Cerebellar cortex (tissue), 1 donor: Measurements from ENCODE around the gene SNRNP200.
"Not testable (repeated sequence)": the region's sequence is repeated elsewhere in the genome, so short reads cannot be mapped to it uniquely, and the experiment has no call there.

Experiments
- DNase-seq: peaks from one replicate; pipeline ENCODE4 v3.0.0-alpha.2; 2015; ENCODE audit warnings: low spot score

SNRNP200 gene

DNA sequence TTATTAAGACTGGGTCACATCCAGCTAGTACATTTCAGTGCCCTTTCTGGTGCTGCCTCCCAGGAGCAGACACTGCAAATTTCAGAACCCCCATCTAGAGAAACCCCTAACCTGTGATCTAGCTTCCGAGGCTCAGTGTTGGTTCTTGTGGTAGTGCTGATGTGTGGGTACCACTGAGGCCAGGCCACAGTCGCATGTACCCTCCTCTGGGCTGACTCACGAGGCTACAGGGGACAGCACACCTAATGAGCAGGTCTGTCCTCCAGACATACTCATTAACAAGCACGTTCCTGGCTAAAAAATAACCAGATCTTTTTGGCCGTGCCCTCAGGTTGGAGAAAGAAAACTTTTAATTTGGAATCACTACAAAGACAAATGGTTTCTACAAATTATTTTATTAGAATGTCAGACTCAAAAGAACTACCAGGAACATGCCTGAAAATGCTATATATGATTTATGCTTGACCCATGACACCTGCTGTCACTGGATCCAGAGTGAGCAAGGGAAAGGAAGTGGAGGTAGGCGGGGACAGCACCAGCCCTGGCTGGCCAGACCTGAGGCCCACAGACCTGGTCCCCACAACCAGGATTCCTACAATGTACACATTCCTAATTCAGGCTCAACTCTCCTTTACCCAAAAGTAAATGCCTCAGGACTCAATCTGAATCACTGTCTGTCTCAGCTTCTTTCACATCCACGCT is 30.8 kb downstream of the SNRNP200 start:
- DNase-seq = no peak

DNA sequence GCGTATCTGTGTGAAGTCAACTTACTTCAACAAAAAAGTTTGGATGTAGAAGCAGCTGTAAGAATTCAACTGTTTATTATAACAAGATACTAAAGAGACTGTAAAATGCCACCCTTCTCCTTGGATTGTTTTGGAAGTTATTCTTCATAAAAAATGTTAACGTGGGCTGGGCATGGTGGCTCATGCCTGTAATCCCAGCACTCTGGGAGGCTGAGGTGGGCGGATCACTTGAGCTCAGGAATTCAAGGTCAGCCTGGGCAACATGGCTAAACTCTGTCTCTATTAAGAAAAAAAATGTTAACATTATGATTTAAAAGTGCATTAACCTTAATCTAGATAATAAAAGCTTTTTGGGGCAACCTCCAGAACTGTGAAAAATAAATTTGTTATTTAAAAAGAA is 31.6 kb downstream of the SNRNP200 start:
- DNase-seq = no peak

DNA sequence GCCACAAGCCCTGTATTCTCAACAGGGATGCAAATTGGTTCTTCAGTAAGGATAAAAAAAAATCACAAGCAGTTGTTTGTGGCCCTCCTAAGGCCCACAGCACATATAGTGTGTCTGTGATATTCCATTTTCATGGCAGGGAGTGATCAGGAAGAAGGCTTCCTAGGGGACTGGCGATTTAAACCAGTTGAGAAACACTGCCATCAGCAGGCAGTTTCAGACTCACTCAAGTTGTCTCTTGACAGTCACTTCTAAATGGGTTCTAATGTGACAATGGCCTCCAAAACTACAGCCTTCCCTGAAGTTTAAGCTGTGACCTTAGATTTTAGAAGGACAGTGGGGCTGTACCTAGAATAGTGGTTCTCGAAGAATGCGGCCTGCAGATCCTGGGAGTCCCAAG is 33.4 kb downstream of the SNRNP200 start:
- DNase-seq = peak; percentile 27

DNA sequence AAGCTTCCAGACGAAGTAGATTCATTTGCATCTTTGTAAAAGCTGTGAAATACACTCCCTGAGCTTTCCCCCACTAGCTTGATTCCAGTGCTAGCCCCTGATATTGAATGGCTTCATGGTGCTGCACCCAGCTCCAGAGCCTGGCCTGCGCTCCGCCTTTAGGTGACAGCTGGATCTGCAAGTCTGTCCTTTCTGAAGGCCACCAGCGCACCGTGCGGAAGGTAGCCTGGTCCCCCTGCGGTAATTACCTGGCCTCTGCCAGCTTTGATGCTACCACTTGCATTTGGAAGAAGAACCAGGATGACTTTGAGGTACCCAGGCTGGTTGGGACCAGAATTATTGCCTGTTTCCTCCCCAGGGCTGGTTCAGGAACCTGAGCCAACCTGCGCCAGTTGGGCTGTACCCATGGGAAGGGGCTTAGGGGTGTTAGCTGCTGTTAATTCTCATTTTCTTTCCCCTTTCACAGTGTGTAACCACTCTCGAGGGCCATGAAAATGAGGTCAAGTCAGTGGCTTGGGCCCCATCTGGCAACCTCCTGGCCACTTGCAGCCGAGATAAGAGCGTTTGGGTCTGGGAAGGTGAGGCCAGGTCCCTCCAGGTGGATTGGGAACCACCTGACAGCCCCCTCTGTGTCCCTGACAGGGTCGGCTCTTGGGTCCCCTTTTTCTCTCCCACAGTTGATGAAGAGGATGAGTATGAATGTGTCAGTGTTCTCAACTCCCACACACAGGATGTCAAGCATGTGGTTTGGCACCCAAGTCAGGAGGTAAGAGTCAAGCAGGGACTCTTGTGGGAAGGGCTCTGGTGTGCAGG is 38.0 kb downstream of the SNRNP200 start:
- DNase-seq = peak; percentile 31

DNA sequence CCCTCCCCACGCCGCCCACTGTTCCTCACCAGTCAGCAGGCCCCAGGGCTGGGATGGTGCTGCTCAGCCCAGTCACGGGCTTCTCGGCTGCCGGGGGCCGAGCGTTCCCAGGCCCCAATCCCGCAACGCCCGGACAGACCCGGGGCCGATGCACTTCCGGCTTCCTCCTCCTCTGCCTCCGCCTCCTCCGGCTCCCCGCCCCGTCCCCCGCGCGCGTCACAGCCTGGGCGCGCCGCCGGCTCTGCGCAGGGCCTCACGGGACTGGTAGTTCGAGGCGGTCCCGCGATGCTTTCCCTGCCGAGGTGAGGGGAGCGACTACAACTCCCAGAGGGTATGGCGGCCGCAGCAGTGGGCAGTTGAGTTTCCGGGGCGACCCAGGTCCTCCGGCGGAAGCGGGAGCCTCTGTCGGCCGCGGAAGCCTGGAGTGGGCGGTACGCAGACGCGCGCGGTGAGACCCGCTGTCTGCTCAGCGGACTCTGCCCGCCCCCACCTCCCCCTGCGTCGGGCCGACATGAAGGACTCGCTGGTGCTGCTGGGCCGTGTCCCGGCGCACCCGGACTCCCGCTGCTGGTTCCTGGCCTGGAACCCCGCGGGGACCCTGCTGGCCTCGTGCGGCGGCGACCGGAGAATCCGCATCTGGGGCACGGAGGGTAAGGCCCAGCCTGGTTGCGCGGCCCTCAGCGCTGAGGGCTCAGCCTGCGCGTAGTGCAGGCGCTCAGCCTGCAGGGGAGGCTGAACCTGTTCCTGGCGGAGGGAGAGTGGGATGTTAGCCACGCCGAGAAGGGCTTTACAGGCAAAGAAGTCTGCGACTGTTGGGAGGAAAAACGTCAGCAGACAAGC is 39.3 kb downstream of the SNRNP200 start, which contains the start of the genes CIAO1 and TMEM127:
Gene CIAO1, plus strand, starts transcription at position 386 of the 840 bp plus-strand sequence. Its CDS starts 126 bp downstream, at position 512.
Gene TMEM127, minus strand, starts transcription at position 158 of the 840 bp plus-strand sequence. CDS start 616 bp downstream, outside the sequence.
- peak; percentile 98 for DNase-seq

DNA sequence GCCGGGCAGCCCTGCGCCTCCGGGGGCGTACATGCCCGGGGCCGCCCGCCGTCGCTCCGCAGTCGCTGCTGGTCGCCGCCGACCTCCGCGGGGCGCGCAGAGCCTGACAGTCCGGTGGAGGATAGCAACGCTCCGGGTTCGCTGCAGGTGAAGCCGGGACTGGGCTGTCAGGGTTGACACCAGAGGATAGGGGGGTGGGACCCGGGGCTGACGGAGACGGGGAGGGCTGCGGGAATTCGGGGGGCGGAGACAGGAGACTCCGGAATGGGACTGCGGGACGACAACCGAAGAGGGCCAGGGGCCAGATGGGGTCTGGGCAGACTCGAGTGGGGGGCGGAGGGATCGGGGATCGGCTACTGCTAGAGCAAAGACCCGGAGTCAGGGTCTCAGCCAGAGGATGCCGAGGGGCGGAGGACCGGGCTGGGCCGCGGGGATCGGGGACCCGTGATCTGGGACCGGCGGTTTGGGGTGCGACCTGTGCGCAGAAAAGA is 40.0 kb downstream of the SNRNP200 start:
- peak; percentile 49 for DNase-seq

DNA sequence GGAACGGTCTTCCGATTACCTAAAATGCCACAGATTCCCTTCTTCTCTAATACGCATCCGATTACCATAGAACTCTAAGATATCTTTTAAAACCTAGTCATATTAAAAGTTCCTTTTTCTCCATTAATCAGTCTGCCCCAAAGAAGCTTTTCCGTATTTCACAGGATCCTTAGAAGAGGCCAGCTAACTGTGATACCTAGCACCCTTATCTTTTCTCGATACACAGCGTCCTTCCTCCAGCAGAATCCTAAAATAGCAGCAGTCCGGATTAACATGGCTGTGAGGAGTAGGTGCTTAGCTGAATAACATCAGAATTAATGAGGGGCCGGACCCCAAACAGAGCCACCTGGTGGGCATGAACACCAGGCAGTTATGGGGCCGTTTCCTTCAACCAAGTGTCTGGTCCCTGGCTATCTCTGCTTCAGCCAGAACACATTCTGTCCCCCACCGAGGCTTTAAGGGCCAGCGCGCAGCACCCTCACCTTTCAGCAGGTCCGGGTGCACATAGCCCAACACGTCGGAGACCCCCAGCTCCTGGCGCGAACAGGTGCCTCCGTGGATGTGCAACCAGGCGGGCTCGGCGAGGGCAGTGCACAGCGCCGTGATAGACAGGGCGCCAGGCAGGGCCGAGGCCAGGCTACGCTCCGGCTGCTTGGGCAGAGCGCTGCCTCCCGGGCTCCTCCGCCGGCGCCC is 40.5 kb downstream of the SNRNP200 start:
- peak; percentile 50 for DNase-seq

DNA sequence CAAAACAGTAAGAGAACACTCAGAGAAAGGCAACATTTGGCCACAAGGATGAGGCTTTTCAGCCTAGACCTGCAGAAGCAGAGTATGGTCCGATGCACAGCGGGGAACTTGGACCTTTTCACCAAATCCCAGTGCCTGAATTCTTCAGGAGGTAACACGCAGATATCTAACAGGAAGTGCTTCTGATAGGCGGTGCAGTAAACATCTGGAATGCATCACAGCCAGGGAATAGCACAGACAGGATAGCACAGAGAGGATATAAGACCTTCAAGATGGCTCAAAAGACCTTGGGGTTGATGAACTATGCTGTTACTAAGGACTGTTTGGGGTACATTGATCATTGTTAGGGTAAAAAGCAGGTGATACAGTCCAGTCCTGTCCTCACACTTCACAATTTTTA is 41.3 kb downstream of the SNRNP200 start:
- DNase-seq = no peak

DNA sequence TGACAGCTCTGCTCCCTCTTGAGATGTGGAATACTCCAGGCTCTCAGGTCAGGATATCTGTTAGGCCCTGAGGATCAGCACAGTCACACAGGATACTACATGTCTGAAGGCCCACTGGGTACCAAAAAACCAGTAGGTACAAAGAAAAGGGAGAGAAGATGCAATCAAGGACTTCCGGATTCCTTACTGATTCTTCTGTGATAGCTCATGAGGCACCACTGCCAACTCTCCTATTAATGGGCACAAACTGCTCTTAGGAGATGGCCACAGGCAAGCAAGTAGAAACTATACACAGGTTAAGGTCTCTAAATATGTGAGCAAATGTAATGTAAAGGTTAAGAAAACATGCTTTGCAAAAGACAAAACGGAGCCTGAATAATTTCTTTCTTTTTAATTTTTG is 43.0 kb downstream of the SNRNP200 start:
- no peak for DNase-seq

DNA sequence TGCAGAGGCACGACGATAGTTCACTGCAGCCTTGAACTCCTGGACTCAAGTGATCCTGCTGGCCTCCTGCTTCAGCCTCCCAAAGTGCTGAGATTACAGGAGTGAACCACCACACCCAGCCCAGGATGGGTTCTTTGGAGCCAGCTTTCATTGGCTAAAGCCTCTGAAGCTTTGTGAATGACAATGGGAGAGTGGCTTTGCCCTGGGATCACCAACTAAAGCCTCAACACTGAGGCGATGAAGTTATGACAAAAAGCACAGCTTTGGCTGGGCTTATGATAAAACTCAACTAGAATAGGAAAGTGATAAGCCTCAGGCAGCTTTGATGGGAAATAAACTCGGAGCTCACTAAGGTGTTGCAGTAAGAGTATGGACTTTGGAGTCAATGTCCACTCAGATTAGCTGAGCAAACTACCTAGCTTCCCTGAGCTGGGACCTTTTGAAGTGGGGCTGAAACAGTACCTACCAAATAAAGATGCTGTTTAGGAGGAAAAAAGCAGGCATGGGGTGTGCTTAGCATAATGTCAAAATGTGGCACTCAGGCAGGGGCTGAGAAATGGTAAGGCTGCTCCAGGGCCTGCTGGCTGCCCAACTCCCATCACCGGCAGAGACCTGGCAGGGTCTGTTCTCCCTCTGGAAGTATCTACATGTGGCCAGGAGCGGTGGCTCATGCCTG is 43.9 kb downstream of the SNRNP200 start:
- DNase-seq = no peak

DNA sequence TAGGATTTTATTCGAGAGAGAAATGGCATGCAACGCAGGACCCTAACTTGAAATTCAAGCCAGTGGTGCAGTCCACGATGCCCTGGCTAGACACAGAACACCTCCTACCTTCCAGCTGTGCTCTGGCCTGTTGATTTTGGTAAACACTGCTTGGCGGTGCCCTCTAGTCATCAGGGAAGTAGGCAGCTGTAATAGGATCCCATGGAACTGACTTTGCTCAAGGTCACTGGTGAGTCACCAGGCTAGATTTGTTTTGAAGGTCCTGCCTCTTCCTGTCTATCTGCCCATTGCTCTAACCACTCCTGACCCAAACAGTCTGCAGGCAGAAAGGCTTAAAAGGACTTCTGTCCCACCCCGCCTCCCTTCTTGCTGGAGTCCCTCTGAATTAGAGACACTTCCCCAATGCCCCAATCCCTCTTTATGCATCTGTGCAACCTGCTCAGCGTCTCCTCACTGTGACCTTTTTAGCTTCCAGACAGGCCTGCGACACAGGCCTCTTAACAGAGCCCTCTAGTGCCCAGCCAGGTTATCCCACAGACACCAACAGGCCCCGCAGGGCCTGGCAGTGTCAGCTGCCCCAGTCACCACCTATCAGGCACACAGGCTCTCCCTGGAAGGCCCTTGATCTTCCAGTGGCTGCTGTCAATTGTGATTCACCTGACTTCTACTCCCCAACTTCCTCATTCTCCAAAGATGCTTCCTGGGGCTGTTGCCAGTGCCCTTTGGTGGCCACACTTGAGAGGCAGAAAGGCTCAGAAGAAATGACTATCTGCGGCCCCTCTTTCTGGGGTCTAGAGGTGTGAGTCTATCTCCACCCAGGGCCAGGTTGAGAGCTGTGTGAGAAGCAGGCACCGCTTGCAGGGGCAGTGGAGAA is 44.7 kb downstream of the SNRNP200 start:
- DNase-seq = peak; percentile 70

DNA sequence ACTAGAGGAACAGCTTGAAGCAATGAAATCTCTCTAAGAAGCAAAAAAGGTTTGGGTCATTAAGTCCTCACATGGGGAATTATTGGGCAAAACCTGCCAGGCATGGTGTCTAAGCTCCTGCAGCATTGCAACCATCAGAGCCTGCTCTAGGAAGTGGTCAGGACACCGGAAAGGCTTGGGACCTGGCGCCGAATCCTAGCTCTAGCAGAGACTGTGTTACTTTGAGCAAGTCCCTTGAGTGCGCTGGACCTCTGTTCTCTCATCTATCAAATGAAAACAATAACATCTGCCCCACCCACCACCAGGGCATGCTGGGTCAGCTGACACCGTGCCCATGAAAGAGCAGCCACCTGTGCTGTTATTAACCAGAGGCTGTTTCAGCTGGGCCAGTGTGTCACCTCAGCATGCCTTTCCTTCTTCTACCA is 45.8 kb downstream of the SNRNP200 start:
- DNase-seq = no peak

DNA sequence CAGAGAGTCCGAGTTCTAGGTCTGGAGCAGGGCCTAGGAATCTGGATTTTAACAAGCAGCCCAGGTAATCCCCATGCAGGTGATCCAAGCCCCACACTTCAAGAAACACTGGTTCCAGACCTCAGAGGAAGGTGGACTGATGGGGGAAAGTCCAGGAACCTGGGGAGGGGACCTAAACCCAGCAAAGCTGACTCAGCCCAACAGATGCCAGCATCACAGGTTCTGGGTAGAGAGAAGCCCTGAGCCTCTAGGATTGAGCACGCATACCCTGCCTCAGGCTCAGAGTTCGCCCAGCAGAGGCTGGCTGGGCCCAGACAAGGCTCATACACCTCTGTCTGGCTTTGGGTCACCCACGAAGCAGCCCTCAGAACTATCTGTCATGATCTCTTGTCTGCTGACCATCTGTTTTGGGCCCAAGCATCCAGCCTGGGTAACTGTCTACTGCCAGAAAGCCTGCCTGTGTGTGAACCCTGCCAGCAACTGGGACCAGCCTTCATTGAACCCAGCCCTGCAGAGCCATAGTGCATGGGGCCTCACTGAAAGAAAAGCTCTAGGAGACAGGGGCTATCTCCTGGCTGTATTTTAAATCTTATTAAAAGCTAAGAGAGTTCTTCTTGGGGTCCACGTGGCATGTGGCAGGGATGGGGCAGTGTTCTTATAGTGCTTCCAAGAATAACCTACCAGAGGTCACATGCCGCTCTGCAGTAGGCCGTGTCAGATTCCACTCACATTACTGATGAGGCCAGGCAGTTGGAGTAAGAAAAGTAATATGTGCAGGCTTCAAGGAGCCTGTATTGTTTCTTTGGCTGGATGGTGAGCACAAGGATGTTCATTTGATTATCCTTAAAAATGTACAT is 47.0 kb downstream of the SNRNP200 start:
- peak; percentile 46 for DNase-seq

DNA sequence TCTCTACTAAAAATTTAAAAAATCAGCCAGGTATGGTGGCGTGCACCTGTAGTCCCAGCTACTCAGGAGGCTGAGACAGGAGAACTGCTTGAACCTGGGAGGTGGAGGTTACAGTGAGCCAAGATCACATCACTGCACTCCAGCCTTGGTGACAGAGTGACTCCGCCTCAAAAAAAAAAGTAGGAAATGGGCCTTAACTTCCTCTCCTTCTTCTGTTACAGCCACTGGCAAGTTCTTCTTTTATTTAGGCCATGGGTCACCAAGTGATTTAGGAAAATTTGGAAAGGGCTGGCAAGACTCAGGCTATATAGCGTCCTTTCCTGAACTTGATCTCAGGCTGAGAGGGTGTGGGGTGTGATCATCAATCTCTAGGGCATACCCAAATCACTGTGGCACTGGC is 47.6 kb downstream of the SNRNP200 start:
- DNase-seq = not testable (repeated sequence)

DNA sequence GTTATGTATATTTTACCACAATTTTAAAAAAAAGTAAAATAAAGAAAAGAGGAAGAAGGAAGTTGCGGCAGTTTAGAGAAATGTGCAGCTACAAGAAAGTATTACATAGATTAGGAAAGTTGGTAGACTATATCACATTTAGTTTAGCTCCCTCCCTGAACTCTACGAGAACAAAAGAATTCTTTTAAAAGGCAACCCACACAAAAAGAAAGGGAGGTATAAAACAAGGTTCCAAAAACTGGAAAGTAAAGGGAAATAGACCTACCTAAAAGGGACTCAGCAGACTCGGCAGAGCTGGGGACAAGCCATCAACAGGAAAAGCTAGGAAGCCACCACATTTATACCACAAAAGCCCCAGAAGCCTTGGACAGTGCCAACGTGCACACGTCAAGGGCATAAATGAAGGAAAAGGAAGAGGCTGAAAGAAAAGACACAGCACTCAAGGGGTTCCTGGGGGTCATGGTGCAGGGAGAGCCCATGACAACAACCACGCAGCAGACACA is 48.7 kb downstream of the SNRNP200 start:
- no peak for DNase-seq

DNA sequence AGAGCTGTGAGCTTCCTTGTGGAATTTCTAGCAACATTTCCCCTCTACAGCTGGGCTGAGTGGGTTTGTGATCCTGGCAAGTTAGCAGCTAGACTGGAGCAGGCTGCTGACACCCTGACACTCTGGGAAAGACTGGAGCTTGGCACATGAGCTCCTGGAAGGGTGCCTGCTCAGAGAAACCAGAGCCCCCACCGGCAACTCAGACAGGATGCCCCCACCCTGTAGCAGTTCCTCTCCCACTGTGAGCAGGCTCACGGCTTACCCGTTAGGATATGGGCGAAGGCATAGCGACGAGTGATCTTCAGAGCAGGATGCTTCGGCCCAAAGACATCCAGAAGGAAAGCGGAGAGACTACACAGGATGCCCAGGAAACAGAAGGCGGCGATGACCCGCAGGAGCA is 50.8 kb downstream of the SNRNP200 start:
- peak; percentile 34 for DNase-seq

DNA sequence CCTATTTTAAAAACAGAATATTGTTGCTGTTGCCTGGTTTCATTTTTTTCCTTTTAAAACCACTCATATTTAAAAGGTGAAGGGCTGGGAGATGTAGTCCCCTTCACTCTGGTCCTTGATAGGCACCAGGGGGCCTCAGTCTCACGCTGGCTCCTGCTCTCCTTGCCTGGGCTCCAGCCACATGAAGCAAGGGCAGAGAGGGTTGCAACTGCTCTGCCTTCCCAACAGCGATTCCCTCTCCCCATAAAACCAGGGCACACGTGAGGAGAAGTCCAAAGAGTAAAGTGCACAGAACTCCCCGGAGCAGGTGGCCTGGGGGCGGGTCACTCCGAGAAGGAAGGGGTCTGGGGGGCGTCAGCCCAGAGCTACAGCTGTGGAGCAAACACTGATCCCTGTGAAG is 52.3 kb downstream of the SNRNP200 start:
- no peak for DNase-seq

DNA sequence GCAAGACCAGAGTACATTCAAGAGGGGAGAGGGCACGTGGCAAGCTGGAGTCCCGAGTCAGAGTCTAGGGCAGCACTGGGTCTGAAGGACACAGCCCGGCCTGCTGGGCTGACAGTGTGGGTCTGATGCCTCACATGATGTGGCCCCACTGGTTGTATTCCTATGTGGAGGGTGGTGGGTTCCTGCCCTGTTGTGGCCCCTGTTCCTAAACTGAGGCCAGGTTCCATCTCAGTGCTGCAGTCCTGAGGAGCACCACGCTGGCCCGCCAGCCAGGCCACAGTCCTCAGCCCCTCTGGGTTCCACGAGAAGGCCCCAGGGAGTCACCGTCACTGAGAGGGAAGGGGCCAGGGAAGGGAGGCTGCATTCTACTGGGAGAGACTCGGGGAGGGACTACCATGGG is 52.8 kb downstream of the SNRNP200 start:
- no peak for DNase-seq
